Measurements from ENCODE around the gene SCEL.
"Not testable (repeated sequence)": the region's sequence is repeated elsewhere in the genome, so short reads cannot be mapped to it uniquely, and the experiment has no call there.

Gene SCEL

GRCh38 chr13:77660016-77660415 lies 124.5 kb downstream of the SCEL start:
- not testable (repeated sequence) for H4K5ac ChIP-seq (ENCODE audit: low read length); DNase-seq
- no CpG with 5 or more reads among the region's 23 CpGs for WGBS (ENCODE audit: extremely low coverage, insufficient coverage, low lambda C conversion rate)

GRCh38 chr13:77660841-77661250 lies 125.3 kb downstream of the SCEL start:
- H3K23ac ChIP-seq (ENCODE audit: low read length) = no peak overlapping the region
- DNase-seq = no peak
- H3K27me3 ChIP-seq (ENCODE audit: insufficient read depth, low read length, poor library complexity) = no peaks in the 10 kb centered on the region
- H2BK15ac ChIP-seq (replicated peaks; ENCODE audit: low read depth) = no peak overlapping the region
- H2AK5ac ChIP-seq (ENCODE audit: low read length) = no peak overlapping the region
- H3K4ac ChIP-seq (ENCODE audit: low read depth, low read length) = no peak overlapping the region
- no peak overlapping the region for H3K4me3 ChIP-seq (ENCODE audit: low read length)
- no peak overlapping the region for H3K27ac ChIP-seq (ENCODE audit: low read depth, low read length)
- no peak overlapping the region for H2BK5ac ChIP-seq (ENCODE audit: low read length)
- WGBS (ENCODE audit: extremely low coverage, insufficient coverage, low lambda C conversion rate) = no CpG with 5 or more reads among the region's 15 CpGs
- no peaks in the 10 kb centered on the region for H3K79me2 ChIP-seq (ENCODE audit: control insufficient read depth, insufficient read depth, low read length)
- no peak overlapping the region for H2BK120ac ChIP-seq (ENCODE audit: low read depth, low read length)
- H3K4me2 ChIP-seq (ENCODE audit: low read length) = no peak overlapping the region
- H3K79me1 ChIP-seq (ENCODE audit: low read length) = no peaks in the 10 kb centered on the region
- no peaks in the 10 kb centered on the region for H3K4me1 ChIP-seq (ENCODE audit: control insufficient read depth, low read depth, low read length)
- no peak overlapping the region for H4K8ac ChIP-seq (ENCODE audit: low read depth, low read length)
- no peak overlapping the region for H3K9ac ChIP-seq (ENCODE audit: low read length)
- no peak overlapping the region for H3K18ac ChIP-seq (ENCODE audit: low read length)
- H4K5ac ChIP-seq (ENCODE audit: low read length) = no peak overlapping the region
- H3K36me3 ChIP-seq (ENCODE audit: control insufficient read depth, insufficient read depth, low read length) = no peaks in the 10 kb centered on the region
- no peak overlapping the region for H3K56ac ChIP-seq (ENCODE audit: low read length)

More at GRCh38 chr13:77660016-77660415, 124.5 kb downstream of the SCEL start:
- H3K9ac ChIP-seq (ENCODE audit: low read length); H3K18ac ChIP-seq (ENCODE audit: low read length); H3K4me3 ChIP-seq (ENCODE audit: low read length); H3K56ac ChIP-seq (ENCODE audit: low read length); H3K4me2 ChIP-seq (ENCODE audit: low read length); H3K4me1 ChIP-seq (ENCODE audit: control insufficient read depth, low read depth, low read length); H2BK120ac ChIP-seq (ENCODE audit: low read depth, low read length); H3K4ac ChIP-seq (ENCODE audit: low read depth, low read length); H2BK5ac ChIP-seq (ENCODE audit: low read length); H3K79me2 ChIP-seq (ENCODE audit: control insufficient read depth, insufficient read depth, low read length); H3K23ac ChIP-seq (ENCODE audit: low read length); H3K79me1 ChIP-seq (ENCODE audit: low read length); H3K36me3 ChIP-seq (ENCODE audit: control insufficient read depth, insufficient read depth, low read length); H2AK5ac ChIP-seq (ENCODE audit: low read length); H3K27ac ChIP-seq (ENCODE audit: low read depth, low read length); H2BK15ac ChIP-seq (replicated peaks; ENCODE audit: low read depth); H4K8ac ChIP-seq (ENCODE audit: low read depth, low read length); H3K27me3 ChIP-seq (ENCODE audit: insufficient read depth, low read length, poor library complexity): not testable (repeated sequence)

GRCh38 chr13:77662301-77662700 lies 126.8 kb downstream of the SCEL start:
- not testable (repeated sequence) for H4K8ac ChIP-seq (ENCODE audit: low read depth, low read length); H3K27me3 ChIP-seq (ENCODE audit: insufficient read depth, low read length, poor library complexity); H3K56ac ChIP-seq (ENCODE audit: low read length); H3K9ac ChIP-seq (ENCODE audit: low read length); H3K18ac ChIP-seq (ENCODE audit: low read length); H2BK120ac ChIP-seq (ENCODE audit: low read depth, low read length); H3K27ac ChIP-seq (ENCODE audit: low read depth, low read length); H3K4me3 ChIP-seq (ENCODE audit: low read length); H3K4ac ChIP-seq (ENCODE audit: low read depth, low read length); H3K79me1 ChIP-seq (ENCODE audit: low read length); H2AK5ac ChIP-seq (ENCODE audit: low read length); H3K36me3 ChIP-seq (ENCODE audit: control insufficient read depth, insufficient read depth, low read length); H2BK15ac ChIP-seq (replicated peaks; ENCODE audit: low read depth); H3K79me2 ChIP-seq (ENCODE audit: control insufficient read depth, insufficient read depth, low read length); H4K5ac ChIP-seq (ENCODE audit: low read length); DNase-seq; H3K4me1 ChIP-seq (ENCODE audit: control insufficient read depth, low read depth, low read length); H3K4me2 ChIP-seq (ENCODE audit: low read length); H2BK5ac ChIP-seq (ENCODE audit: low read length); H3K23ac ChIP-seq (ENCODE audit: low read length)
- no CpG with 5 or more reads among the region's 16 CpGs for WGBS (ENCODE audit: extremely low coverage, insufficient coverage, low lambda C conversion rate)

- H3K4ac ChIP-seq (ENCODE audit: low read depth, low read length); DNase-seq; H4K5ac ChIP-seq (ENCODE audit: low read length); H3K4me2 ChIP-seq (ENCODE audit: low read length); H3K56ac ChIP-seq (ENCODE audit: low read length); H3K4me3 ChIP-seq (ENCODE audit: low read length); H2BK5ac ChIP-seq (ENCODE audit: low read length); H3K18ac ChIP-seq (ENCODE audit: low read length); H2BK120ac ChIP-seq (ENCODE audit: low read depth, low read length); H3K36me3 ChIP-seq (ENCODE audit: control insufficient read depth, insufficient read depth, low read length); H3K79me2 ChIP-seq (ENCODE audit: control insufficient read depth, insufficient read depth, low read length); H3K23ac ChIP-seq (ENCODE audit: low read length); H4K8ac ChIP-seq (ENCODE audit: low read depth, low read length); H3K27me3 ChIP-seq (ENCODE audit: insufficient read depth, low read length, poor library complexity); H2BK15ac ChIP-seq (replicated peaks; ENCODE audit: low read depth); H2AK5ac ChIP-seq (ENCODE audit: low read length); H3K79me1 ChIP-seq (ENCODE audit: low read length); H3K4me1 ChIP-seq (ENCODE audit: control insufficient read depth, low read depth, low read length); H3K9ac ChIP-seq (ENCODE audit: low read length); H3K27ac ChIP-seq (ENCODE audit: low read depth, low read length): not testable (repeated sequence)
- WGBS (ENCODE audit: extremely low coverage, insufficient coverage, low lambda C conversion rate) = no CpG with 5 or more reads among the region's 15 CpGs
These were observed 127.3 kb downstream of the SCEL start for GRCh38 chr13:77662831-77663230.

- Histone ChIP-seq H3K23ac (ENCODE audit: low read length) (no peak overlapping the region), H4K8ac (ENCODE audit: low read depth, low read length) (no peak overlapping the region), H4K5ac (ENCODE audit: low read length) (no peak overlapping the region), H3K4me2 (ENCODE audit: low read length) (no peak overlapping the region), H2BK15ac (replicated peaks; ENCODE audit: low read depth) (no peak overlapping the region), H3K4me3 (ENCODE audit: low read length) (no peak overlapping the region), H3K4ac (ENCODE audit: low read depth, low read length) (no peak overlapping the region), H3K79me1 (ENCODE audit: low read length) (no peaks in the 10 kb centered on the region), H2AK5ac (ENCODE audit: low read length) (no peak overlapping the region), H2BK5ac (ENCODE audit: low read length) (no peak overlapping the region), H3K4me1 (ENCODE audit: control insufficient read depth, low read depth, low read length) (no peaks in the 10 kb centered on the region), H3K27me3 (ENCODE audit: insufficient read depth, low read length, poor library complexity) (no peaks in the 10 kb centered on the region), H3K36me3 (ENCODE audit: control insufficient read depth, insufficient read depth, low read length) (no peaks in the 10 kb centered on the region), H3K27ac (ENCODE audit: low read depth, low read length) (no peak overlapping the region), H3K9ac (ENCODE audit: low read length) (no peak overlapping the region), H3K56ac (ENCODE audit: low read length) (no peak overlapping the region), H2BK120ac (ENCODE audit: low read depth, low read length) (no peak overlapping the region), H3K79me2 (ENCODE audit: control insufficient read depth, insufficient read depth, low read length) (no peaks in the 10 kb centered on the region), H3K18ac (ENCODE audit: low read length) (no peak overlapping the region)
- no peak for DNase-seq
These were observed 139.3 kb downstream of the SCEL start for GRCh38 chr13:77674852-77675251.

GRCh38 chr13:77678691-77679235 lies 143.3 kb downstream of the SCEL start:
- Histone ChIP-seq H2BK120ac (ENCODE audit: low read depth, low read length) (no peak overlapping the region), H2BK15ac (replicated peaks; ENCODE audit: low read depth) (no peak overlapping the region), H3K4me1 (ENCODE audit: control insufficient read depth, low read depth, low read length) (no peaks in the 10 kb centered on the region), H3K79me2 (ENCODE audit: control insufficient read depth, insufficient read depth, low read length) (no peaks in the 10 kb centered on the region), H3K79me1 (ENCODE audit: low read length) (no peaks in the 10 kb centered on the region), H3K4me3 (ENCODE audit: low read length) (no peak overlapping the region), H3K4ac (ENCODE audit: low read depth, low read length) (no peak overlapping the region), H3K18ac (ENCODE audit: low read length) (no peak overlapping the region), H2BK5ac (ENCODE audit: low read length) (no peak overlapping the region), H3K27me3 (ENCODE audit: insufficient read depth, low read length, poor library complexity) (no peaks in the 10 kb centered on the region), H4K5ac (ENCODE audit: low read length) (no peak overlapping the region), H3K9ac (ENCODE audit: low read length) (no peak overlapping the region), H4K8ac (ENCODE audit: low read depth, low read length) (no peak overlapping the region), H3K36me3 (ENCODE audit: control insufficient read depth, insufficient read depth, low read length) (no peaks in the 10 kb centered on the region), H3K23ac (ENCODE audit: low read length) (no peak overlapping the region), H3K56ac (ENCODE audit: low read length) (no peak overlapping the region), H3K4me2 (ENCODE audit: low read length) (no peak overlapping the region), H3K27ac (ENCODE audit: low read depth, low read length) (no peak overlapping the region), H2AK5ac (ENCODE audit: low read length) (no peak overlapping the region)
- WGBS (ENCODE audit: extremely low coverage, insufficient coverage, low lambda C conversion rate) = no CpG with 5 or more reads among the region's 5 CpGs
- DNase-seq = no peak

All from mesendoderm (in vitro differentiated cells).